HG03558 (cell line): ENCODE results near the gene LSM10.

Experiments
- ATAC-seq: cut with Tn5 transposase; IDR thresholded peaks from one replicate; pipeline ENCODE4 v1.9.1; 2021; ENCODE audit warnings: moderate number of reproducible peaks; ENCODE audit not compliant: unreplicated experiment; ENCODE audit errors: extremely low read depth

Gene LSM10

GRCh38 chr1:36411674-36412648 is 14.3 kb upstream of the LSM10 start:
- ATAC-seq: no peak

- ATAC-seq: no peak
Measured at GRCh38 chr1:36408479-36408878, 10.8 kb upstream of the LSM10 start.

GRCh38 chr1:36406440-36406839 is 8.7 kb upstream of the LSM10 start:
- ATAC-seq: no peak

GRCh38 chr1:36402504-36402890 is 4.8 kb upstream of the LSM10 start:
- no peak for ATAC-seq

- ATAC-seq: no peak
Measured at GRCh38 chr1:36401602-36402503, 4.1 kb upstream of the LSM10 start.

DNA sequence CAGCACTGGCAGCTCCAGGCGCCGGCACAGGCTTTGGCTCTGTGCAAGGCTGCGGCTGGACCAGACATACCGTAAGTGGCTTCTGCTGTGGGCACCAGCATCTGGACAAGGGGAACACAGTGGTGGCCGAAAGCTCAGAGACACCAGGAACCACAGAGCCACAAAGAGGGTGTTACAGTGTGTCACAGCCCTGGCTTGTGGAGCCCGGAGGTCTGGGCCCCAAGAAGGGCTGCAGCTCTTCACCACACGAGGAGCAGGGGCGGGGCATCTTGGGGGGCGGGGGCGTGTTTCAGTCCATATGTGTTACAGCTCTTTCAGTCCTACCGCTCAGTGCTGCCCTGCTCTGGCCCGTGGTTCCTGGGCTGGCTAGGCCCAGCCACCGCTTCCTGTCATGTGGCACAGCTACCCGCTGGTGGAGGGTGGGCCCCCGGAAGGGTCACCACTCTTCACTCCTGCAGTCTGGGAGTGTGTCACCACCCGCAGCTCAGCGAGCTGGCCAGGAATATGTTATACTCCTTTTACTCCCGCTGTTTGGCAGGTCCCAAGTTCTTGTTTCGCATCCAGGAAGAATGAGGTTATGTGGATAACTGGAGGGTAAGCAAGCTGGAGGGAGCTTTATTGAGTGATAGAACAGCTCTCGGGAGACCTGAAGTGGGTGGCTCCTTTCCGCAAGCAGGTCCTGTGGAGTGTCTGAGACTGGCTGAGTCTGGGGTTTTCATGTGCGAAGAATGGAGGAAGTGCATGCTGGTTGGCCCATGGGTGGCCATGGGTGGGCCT is 3.3 kb upstream of the LSM10 start:
- no peak for ATAC-seq

DNA sequence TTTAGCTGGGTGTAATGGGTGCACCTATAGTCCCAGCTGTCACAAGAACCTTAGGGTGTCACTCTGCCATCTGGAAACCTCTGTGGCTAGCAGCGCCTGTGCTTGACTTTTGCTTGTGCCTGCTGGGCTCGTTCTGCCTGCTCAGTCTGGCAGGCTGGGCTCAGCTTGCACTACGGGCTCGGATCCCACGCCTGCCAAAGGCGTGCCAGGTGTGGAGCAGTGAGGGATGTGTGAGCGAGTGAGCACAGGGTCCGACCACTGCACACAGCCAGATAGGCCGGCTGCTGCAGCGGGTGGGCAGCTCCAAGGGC is 2.8 kb upstream of the LSM10 start:
- no peak for ATAC-seq

DNA sequence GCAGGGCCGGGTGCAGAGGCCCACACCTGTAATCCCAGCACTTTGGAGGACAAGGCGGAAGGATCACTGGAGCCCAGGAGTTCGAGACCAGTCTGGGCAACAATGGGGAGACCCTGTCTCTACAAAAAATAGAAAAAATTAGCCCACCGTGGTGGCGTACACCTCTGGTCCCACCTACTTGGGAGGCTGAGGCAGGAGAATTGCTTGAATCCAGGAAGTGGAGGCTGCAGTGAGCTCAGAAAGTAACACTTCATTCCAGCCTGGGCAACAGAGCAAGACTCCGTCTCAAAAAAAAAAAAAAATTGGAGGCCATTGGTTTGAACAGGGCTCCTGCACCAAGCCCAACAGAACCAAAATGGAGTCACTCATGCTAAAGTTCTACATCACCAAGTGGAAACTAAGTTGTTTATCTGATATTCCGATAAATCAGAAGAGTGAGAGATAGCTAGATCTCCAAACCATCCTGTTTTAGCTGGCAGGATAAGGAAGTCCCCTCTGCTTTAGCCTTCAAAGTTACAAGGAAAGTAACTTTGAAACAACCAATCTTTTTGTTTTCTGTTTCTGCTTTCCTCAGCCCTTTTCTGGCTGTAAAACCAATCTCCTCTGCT is 766 bp upstream of the LSM10 start:
- no peak for ATAC-seq

DNA sequence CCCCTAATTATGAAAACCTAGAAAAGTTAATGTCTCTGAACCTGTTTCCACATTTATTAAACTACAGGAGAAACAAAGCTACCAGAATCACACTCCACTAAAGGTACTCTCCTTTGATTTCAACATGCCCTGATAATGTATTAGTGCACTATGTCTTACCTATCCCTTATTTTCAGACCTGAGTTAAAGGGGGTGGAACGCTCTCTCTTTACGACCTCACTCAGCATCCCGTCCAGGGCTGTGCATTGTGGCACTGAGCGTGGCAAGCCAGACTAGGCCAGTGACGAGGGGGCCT is 678 bp downstream of the LSM10 start:
- ATAC-seq: no peak

DNA sequence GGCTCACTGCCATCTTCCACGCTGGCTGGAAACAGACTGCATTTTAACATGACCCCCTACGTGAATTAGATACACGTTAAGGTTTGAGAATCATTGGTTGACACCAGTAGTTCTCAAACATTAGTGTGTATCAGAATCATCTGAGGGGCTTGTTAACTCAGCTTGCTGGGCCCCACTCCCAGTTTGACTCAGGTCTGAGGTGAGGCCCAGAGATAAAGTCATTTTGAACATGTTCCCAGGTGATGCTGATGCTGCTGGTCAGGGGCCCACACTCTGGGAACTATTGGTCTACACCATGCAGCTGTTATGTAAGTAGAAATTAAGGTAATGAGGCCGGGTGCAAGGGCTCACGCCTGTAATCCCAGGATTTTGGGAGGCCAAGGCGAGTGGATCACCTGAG is 1.3 kb downstream of the LSM10 start:
- no peak for ATAC-seq

DNA sequence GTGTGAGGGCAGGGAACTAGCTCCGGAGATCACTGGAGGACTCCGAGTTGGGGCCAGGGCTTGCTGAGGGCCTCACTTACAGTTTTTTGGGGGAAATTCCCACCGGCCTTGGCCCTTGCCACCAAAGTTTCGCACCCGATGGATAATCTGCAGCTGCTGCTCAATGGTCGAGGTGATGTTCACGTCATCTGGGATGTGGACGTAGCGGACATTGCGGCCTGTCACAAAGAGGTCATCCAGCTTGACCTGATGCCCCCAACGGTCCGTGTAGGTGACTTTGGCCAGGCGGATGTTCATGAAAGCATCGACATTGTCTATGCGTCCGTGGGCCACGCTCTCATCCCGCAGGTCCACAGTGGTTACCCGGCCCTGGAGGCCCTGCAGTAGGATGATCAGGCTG is 4.0 kb downstream of the LSM10 start:
- no peak for ATAC-seq

- ATAC-seq: no peak
Measured at GRCh38 chr1:36392836-36393235, 4.9 kb downstream of the LSM10 start.

DNA sequence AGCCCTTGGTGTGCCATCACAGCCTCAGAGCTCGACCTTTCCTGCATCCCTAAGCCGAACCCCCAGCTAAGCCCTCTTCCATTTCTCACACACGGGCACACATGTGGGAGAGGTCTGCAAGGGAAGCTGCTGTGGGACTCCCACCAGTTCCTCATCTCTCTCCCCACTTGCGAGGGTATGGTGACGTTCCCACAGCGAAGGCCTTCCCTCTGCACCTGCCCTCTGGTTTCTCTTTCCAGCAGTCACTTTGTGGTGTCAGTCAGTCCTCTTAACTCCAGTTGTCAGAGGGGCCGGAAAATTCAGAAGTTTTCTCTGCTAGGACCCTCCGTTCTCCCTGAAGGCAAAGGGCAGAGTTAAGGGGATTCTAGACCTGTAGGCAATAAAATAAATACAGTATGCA is 6.4 kb downstream of the LSM10 start:
- ATAC-seq: no peak

- ATAC-seq: no peak
Measured at GRCh38 chr1:36390411-36390810, 7.3 kb downstream of the LSM10 start.

DNA sequence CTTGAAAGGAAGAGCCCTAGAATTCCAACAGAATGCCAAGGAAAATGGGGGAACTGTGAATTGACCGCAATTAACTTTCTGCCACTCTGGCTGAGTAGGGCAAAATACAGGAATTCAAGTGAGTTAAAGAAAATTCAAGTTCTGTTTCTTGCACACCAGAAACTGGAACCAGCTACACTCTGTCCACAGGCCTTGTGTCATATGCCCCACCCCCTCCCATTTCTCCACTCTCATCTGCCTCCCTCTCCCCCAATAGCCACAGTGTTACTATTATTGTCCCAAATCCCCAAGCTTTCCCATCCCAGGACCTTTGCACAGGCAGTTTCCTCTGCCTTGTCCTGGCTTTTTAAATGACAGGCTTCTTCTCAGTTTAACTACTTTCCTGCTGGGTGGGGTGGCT is 7.7 kb downstream of the LSM10 start:
- no peak for ATAC-seq

DNA sequence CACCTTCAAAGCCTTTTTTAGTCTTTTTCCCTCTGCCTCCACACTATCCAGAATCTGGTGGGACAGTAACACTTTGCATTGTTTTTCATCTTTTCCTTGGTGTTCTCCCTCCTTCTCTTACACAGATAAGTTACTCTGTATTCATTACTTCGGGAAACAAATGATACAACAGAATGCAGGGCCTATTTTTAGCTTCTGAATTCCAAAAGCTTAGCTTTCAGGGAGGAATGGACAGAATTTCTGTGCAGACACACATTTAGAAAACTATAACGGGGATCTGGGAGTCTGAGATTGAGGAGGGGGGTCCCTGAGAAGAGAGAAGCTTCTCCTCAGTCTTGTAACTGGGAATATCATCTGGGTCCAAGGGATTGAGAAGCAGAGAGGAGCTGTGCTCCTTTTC is 8.4 kb downstream of the LSM10 start:
- no peak for ATAC-seq

GRCh38 chr1:36387141-36387949 is 10.4 kb downstream of the LSM10 start:
- ATAC-seq: no peak

DNA sequence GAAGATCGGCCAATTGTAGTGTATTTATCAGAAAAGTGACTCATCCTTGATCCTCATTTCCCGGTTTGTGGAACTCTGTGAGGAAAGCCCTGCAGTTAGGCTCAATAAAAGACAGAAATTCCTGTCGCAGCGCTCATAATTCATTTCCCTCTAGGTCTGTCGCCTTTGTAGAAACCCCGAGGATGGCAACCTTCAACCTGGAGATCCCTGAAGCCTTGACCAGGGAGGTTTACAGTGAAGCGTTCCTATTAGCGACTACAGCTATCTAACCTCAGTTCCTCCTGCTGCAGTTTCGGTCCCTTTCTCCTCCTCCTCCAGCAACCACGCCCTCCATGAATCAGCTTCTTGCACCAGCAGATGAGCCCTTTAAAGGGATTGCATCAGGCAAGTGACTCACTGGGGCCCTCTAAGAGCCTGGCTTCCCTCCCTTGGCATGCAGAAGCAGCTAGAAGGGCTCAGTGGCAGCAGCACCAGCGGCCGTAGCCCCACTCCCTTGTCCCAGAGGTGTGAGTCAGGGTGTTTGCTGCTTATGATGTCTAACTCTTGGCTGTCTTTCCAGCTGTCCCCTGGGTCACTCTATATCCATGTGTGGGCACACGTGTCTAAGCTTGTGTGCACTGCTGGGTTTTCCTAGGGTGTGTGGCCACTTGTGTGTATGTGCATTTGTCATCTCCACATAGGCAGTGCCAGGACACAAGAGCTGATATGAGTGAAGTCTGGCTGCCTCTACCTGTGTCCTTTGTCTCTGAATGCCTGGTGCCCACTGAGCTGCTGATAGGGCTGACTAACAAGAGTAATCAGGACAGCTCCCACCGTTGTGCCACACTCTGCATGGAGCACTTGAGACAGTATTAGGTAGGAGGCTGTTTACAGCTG is 11.2 kb downstream of the LSM10 start:
- ATAC-seq: no peak
